ENCODE data around the gene MMP3. TPM values are rescaled to one million over a fixed set of nuclear protein-coding genes. Genes with fewer than 3 reads are reported as not detected.
A peak's percentile ranks its signal among the peaks of the same experiment; 100 is the strongest.

The MMP3 gene
- total RNA-seq, result not detected
- long read RNA-seq, result 0 reads

GRCh38 chr11:102843489-102843888 is at the start of gene MMP3:
Gene MMP3, minus strand, starts transcription at chr11:102843609. Its CDS starts 63 bp downstream, at chr11:102843546.
- Histone ChIP-seq H3K9me3 (no peaks in the 10 kb centered on the region), H3K4me1 (no peaks in the 10 kb centered on the region), H3K27ac (no peak within 1 kb of the TSS), H3K27me3 (ENCODE audit: low read depth) (no peaks in the 10 kb centered on the region), H3K4me3 (no peak within 1 kb of the TSS), H3K36me3 (no peaks in the 10 kb centered on the region)
- intact Hi-C loops (cut with DNase I), result no loop called here
- TF ChIP-seq CTCF (IDR thresholded peaks at IDR 0.05), result no peak
- DNase-seq, result no peak
- no peak for ATAC-seq

GRCh38 chr11:102891736-102892135 is 48.3 kb upstream of the MMP3 start:
- Histone ChIP-seq H3K27me3 (ENCODE audit: low read depth) (no peaks in the 10 kb centered on the region), H3K4me3 (no peak overlapping the region), H3K36me3 (no peaks in the 10 kb centered on the region), H3K27ac (no peak overlapping the region), H3K4me1 (no peaks in the 10 kb centered on the region), H3K9me3 (no peaks in the 10 kb centered on the region)
- no peak for ATAC-seq
- intact Hi-C loops (cut with DNase I), result no loop called here
- no peak for DNase-seq
- TF ChIP-seq CTCF (IDR thresholded peaks at IDR 0.05), result no peak

GRCh38 chr11:102886999-102887398 is 43.6 kb upstream of the MMP3 start:
- H3K9me3 ChIP-seq, result no peaks in the 10 kb centered on the region
- H3K4me3 ChIP-seq, result no peak overlapping the region
- no peak for TF ChIP-seq CTCF (IDR thresholded peaks at IDR 0.05)
- H3K27me3 ChIP-seq (ENCODE audit: low read depth), result no peaks in the 10 kb centered on the region
- intact Hi-C loops (cut with DNase I), result no loop called here
- ATAC-seq (no peak), DNase-seq (no peak)
- H3K27ac ChIP-seq, result no peak overlapping the region
- H3K36me3 ChIP-seq, result no peaks in the 10 kb centered on the region
- no peaks in the 10 kb centered on the region for H3K4me1 ChIP-seq

- DNase-seq (no peak), ATAC-seq (no peak)
- Histone ChIP-seq H3K9me3 (no peaks in the 10 kb centered on the region), H3K4me1 (no peaks in the 10 kb centered on the region), H3K27me3 (ENCODE audit: low read depth) (no peaks in the 10 kb centered on the region), H3K4me3 (no peak overlapping the region), H3K36me3 (no peaks in the 10 kb centered on the region), H3K27ac (no peak overlapping the region)
- TF ChIP-seq CTCF (IDR thresholded peaks at IDR 0.05), result no peak
- intact Hi-C loops (cut with DNase I), result no loop called here
Observed at GRCh38 chr11:102883141-102883540, 39.7 kb upstream of the MMP3 start.

- no peak overlapping the region for H3K4me3 ChIP-seq
- intact Hi-C loops (cut with DNase I), result no loop called here
- DNase-seq (no peak), ATAC-seq (peak; percentile 49 to 57)
- no peaks in the 10 kb centered on the region for H3K36me3 ChIP-seq
- TF ChIP-seq CTCF (IDR thresholded peaks at IDR 0.05), result no peak
- H3K27me3 ChIP-seq (ENCODE audit: low read depth), result no peaks in the 10 kb centered on the region
- no peaks in the 10 kb centered on the region for H3K9me3 ChIP-seq
- H3K27ac ChIP-seq, result no peak overlapping the region
- H3K4me1 ChIP-seq, result no peaks in the 10 kb centered on the region
Observed at GRCh38 chr11:102882389-102883024, 39.1 kb upstream of the MMP3 start.
